K562 (cell line): ENCODE data around the gene MARCHF3. TPM values are rescaled to one million over a fixed set of nuclear protein-coding genes. Genes with fewer than 3 reads are reported as not detected.

ENCODE experiments used
- ATAC-seq: fragments of 200-7000 bp; cut with Tn5 transposase; 3 replicates; pipeline ENCODE4 v1.9.1; 2020; ENCODE audit warnings: moderate library complexity
- BruUV-seq: library from RNA; stranded (reverse); fragments of 400-500 nt; replicated peaks from 2 replicates; lab custom pipeline; 2021; lab: Mats Ljungman, UMichigan
- CTCF ChIA-PET: fragments of 300-600 bp; formaldehyde crosslinking; extraction: SDS; loops from one replicate; lab custom pipeline; 2021; ENCODE audit warnings: low intra/inter-chr PET ratio; lab: Yijun Ruan, JAX
- POLR2A ChIA-PET: fragments of 300-600, 350-650 bp; sonication (Branson Sonifier 250); formaldehyde crosslinking; extraction: SDS; loops from one replicate; lab custom pipeline; 2021; ENCODE audit warnings: antibody characterized with exemption, inconsistent platforms; lab: Yijun Ruan, JAX
- DNase-seq, 4 experiments: peaks; one replicate each; pipeline versions ENCODE4 v3.0.0 to v3.0.0-alpha.2; 2011 to 2018; ENCODE audit warnings: low spot score in 3 of 4, mixed read lengths in 3 of 4; ENCODE audit errors: extremely low read depth in 1 of 4
- FAIRE-seq: peaks from 2 replicates; lab custom pipeline; 2011; peaks lifted over from hg19 to GRCh38; lab: Jason Lieb, UNC
- H2AFZ ChIP-seq: 2 replicates; pipeline ENCODE4 v1.6.0; 2011; ENCODE audit warnings: low read depth, low read length, control low read depth, inconsistent platforms
- H3K27ac ChIP-seq: fragments of 200-600 bp; 3 replicates; pipeline ENCODE4 v1.8.0; 2011; ENCODE audit warnings: low read depth, mild to moderate bottlenecking, control low read depth, inconsistent platforms, low read length, moderate library complexity, mixed read lengths; ENCODE audit errors: extremely low read depth
- H3K27me3 ChIP-seq, 2 experiments: fragments of 300-600 bp in 1 of 2; 2 replicates in 1 of 2; 3 replicates in 1 of 2; pipeline versions ENCODE4 v1.6.0 to v1.8.0; 2011; ENCODE audit warnings: inconsistent platforms in 2 of 2, low read length in 2 of 2, mild to moderate bottlenecking in 1 of 2, mixed read lengths in 1 of 2, moderate library complexity in 1 of 2; ENCODE audit not compliant: control insufficient read depth in 2 of 2, insufficient read depth in 2 of 2
- H3K36me3 ChIP-seq: fragments of 300-600 bp; 3 replicates; pipeline ENCODE4 v1.8.0; 2011; ENCODE audit warnings: mild to moderate bottlenecking, low read length, inconsistent platforms; ENCODE audit not compliant: control insufficient read depth, insufficient read depth
- H3K4me1 ChIP-seq, 2 experiments: fragments of 200-600 bp in 1 of 2; replicated peaks in 1 of 2; 2 replicates in 1 of 2; 3 replicates in 1 of 2; pipeline versions ENCODE4 v1.5.1 to v1.8.0; 2011; ENCODE audit warnings: inconsistent platforms in 2 of 2, low read length in 2 of 2, mild to moderate bottlenecking in 1 of 2, mixed read lengths in 1 of 2, moderate library complexity in 1 of 2; ENCODE audit not compliant: control insufficient read depth in 2 of 2, insufficient read depth in 2 of 2
- H3K4me2 ChIP-seq: 2 replicates; pipeline ENCODE4 v1.6.1; 2011; ENCODE audit warnings: low read length, control low read depth, inconsistent platforms, mixed read lengths; ENCODE audit not compliant: insufficient read depth
- H3K4me3 ChIP-seq: fragments of 200-600 bp; sonication (generic), shearing (Covaris generic); 2 replicates; pipeline ENCODE4 v1.5.1; 2016; ENCODE audit warnings: control low read depth, inconsistent platforms
- H3K79me2 ChIP-seq: fragments of 200-600 bp; 3 replicates; pipeline ENCODE4 v1.8.0; 2011; ENCODE audit warnings: low read length, inconsistent platforms; ENCODE audit not compliant: control insufficient read depth, insufficient read depth
- H3K9ac ChIP-seq, 2 experiments: 2 replicates each; pipeline versions ENCODE4 v1.6.0 to v1.6.1; 2011; ENCODE audit warnings: low read depth in 2 of 2, low read length in 2 of 2, control low read depth in 1 of 2, inconsistent platforms in 1 of 2, mild to moderate bottlenecking in 1 of 2, mixed read lengths in 1 of 2; ENCODE audit not compliant: insufficient read depth in 1 of 2
- H3K9me1 ChIP-seq: one replicate; pipeline ENCODE4 v1.6.0; 2011; ENCODE audit warnings: inconsistent platforms, mild to moderate bottlenecking, low read length, moderate library complexity; ENCODE audit not compliant: control insufficient read depth, insufficient read depth
- H3K9me3 ChIP-seq: replicated peaks from 2 replicates; pipeline ENCODE4 v1.5.1; 2011; ENCODE audit warnings: low read depth, low read length, inconsistent platforms; ENCODE audit not compliant: control insufficient read depth, insufficient read depth
- H4K20me1 ChIP-seq: replicated peaks from 2 replicates; pipeline ENCODE4 v1.6.1; 2011; ENCODE audit warnings: low read length, inconsistent platforms, mixed read lengths; ENCODE audit not compliant: control insufficient read depth, insufficient read depth
- BHLHE40 ChIP-seq: IDR thresholded peaks from 2 replicates; pipeline ENCODE4 v1.6.1; 2011; ENCODE audit warnings: low read length, improper control_type of control experiment
- BRF1 ChIP-seq: IDR thresholded peaks from 3 replicates; pipeline ENCODE4 v1.6.1; 2011; ENCODE audit warnings: borderline replicate concordance, mild to moderate bottlenecking; ENCODE audit not compliant: insufficient read length; ENCODE audit errors: extremely low read depth
- CBX1 ChIP-seq: sonication (generic); IDR thresholded peaks from 2 replicates; pipeline ENCODE4 v1.6.1; 2016; ENCODE audit warnings: antibody characterized with exemption, low read depth, mild to moderate bottlenecking
- CBX8 ChIP-seq: fragments of 200-600 bp; sonication (generic); IDR thresholded peaks from 2 replicates; pipeline ENCODE4 v1.6.1; 2012; ENCODE audit warnings: borderline replicate concordance, mixed run types, low read depth, mild to moderate bottlenecking, moderate library complexity, mixed read lengths, low read length, control low read depth, inconsistent platforms; ENCODE audit not compliant: poor library complexity, severe bottlenecking; ENCODE audit errors: extremely low read depth
- GATAD2B ChIP-seq: fragments of 450-650 bp; IDR thresholded peaks from 2 replicates; pipeline ENCODE4 v1.6.1; 2017; ENCODE audit warnings: mild to moderate bottlenecking, borderline replicate concordance
- HDGF ChIP-seq: fragments of 450-650 bp; IDR thresholded peaks from 2 replicates; pipeline ENCODE4 v1.6.1; 2016
- JUND ChIP-seq, 2 experiments: IDR thresholded peaks; 2 replicates in 1 of 2; 3 replicates in 1 of 2; pipeline ENCODE4 v1.6.1; 2011; ENCODE audit warnings: borderline replicate concordance in 2 of 2, low read depth in 2 of 2, low read length in 2 of 2, improper control_type of control experiment in 1 of 2, missing biosample characterization in 1 of 2, missing genetic modification characterization in 1 of 2, missing genetic modification reagents in 1 of 2
- MLLT1 ChIP-seq, 2 experiments: fragments of 450-650 bp; IDR thresholded peaks; 2 replicates each; pipeline ENCODE4 v1.6.1; 2016
- MTA1 ChIP-seq: fragments of 450-650 bp; IDR thresholded peaks from 2 replicates; pipeline ENCODE4 v1.6.1; 2017; ENCODE audit warnings: borderline replicate concordance
- NEUROD1 ChIP-seq: fragments of 150-350 bp; IDR thresholded peaks from 2 replicates; pipeline ENCODE4 v1.6.1; 2014; ENCODE audit warnings: borderline replicate concordance, low read length, low read depth; ENCODE audit not compliant: partially characterized antibody
- NONO ChIP-seq, 2 experiments: fragments of 200-400 bp in 1 of 2; fragments of 450-650 bp in 1 of 2; formaldehyde crosslinking in 1 of 2; IDR thresholded peaks; 2 replicates each; pipeline ENCODE4 v1.6.1; 2017; ENCODE audit warnings: low read depth in 2 of 2, mild to moderate bottlenecking in 2 of 2, moderate library complexity in 2 of 2, low read length in 1 of 2
- POLR2H ChIP-seq: IDR thresholded peaks from 2 replicates; pipeline ENCODE4 v1.6.1; 2016; ENCODE audit warnings: missing genetic modification characterization, low read depth, mild to moderate bottlenecking, control low read depth, missing compliant biosample characterization, moderate library complexity
- ZBTB43 ChIP-seq: sonication (generic); formaldehyde crosslinking; IDR thresholded peaks from 2 replicates; pipeline ENCODE4 v1.8.0; 2023; ENCODE audit warnings: mild to moderate bottlenecking, missing genetic modification reagents
- ZBTB7A ChIP-seq: IDR thresholded peaks from 2 replicates; pipeline ENCODE4 v1.6.1; 2011; ENCODE audit warnings: low read depth, mild to moderate bottlenecking, low read length, moderate library complexity, borderline replicate concordance; ENCODE audit not compliant: control insufficient read depth
- ZNF280B ChIP-seq: fragments of 250-450 bp; sonication (Bioruptor Pico); IDR thresholded peaks from 2 replicates; pipeline ENCODE4 v1.5.1; 2021; ENCODE audit warnings: mild to moderate bottlenecking
- ZNF324 ChIP-seq: fragments of 250-450 bp; sonication (Bioruptor Pico); IDR thresholded peaks from 2 replicates; pipeline ENCODE4 v1.4.0; 2020; ENCODE audit warnings: mild to moderate bottlenecking
- ZNF445 ChIP-seq: fragments of 250-450 bp; sonication (Bioruptor Pico); IDR thresholded peaks from 2 replicates; pipeline ENCODE4 v1.4.0; 2020; ENCODE audit warnings: low read depth, mild to moderate bottlenecking, moderate library complexity
- WGBS: fragments of 100-300 bp; shearing (Covaris generic); methylation state at CpG from one replicate; pipeline ENCODE4 v1.1.6; 2016; ENCODE audit warnings: low coverage, mixed read lengths; ENCODE audit not compliant: insufficient coverage; ENCODE audit errors: missing lambda C conversion rate; 5-methylcytosine and 5-hydroxymethylcytosine counted together
- in situ Hi-C: fragments of 300-500 bp; cut with MboI; formaldehyde crosslinking; loops from 4 replicates; pipeline ENCODE4 v1.15.0; 2018; ENCODE audit warnings: inconsistent platforms, mixed read lengths
- intact Hi-C: fragments of 100-400 bp; cut with micrococcal nuclease; formaldehyde crosslinking; loops from 2 replicates; pipeline ENCODE4 v1.14.2; 2022
- polyA plus RNA-seq, 8 experiments: library from polyadenylated mRNA; depleted of rRNA in 4 of 8; stranded (reverse) in 5 of 8; unstranded in 3 of 8; fragments of >200 nt; fragmentation: Nextera tagmentation in 2 of 8; fragmentation: Illumina TruSeq in 1 of 8; extraction: Ambion mirVana in 2 of 8; extraction: Trizol in 1 of 8; gene quantifications; 2 replicates each; pipeline versions ENCODE4 v1.2.1 to v1.2.3, GENCODE V29; 2011 to 2014; ENCODE audit warnings: inconsistent platforms in 1 of 8, missing spikeins in 1 of 8
- total RNA-seq, 7 experiments: library from RNA; depleted of rRNA in 6 of 7; stranded (reverse); fragments of >200 nt in 6 of 7; fragmentation: Illumina TruSeq in 2 of 7; extraction: Trizol in 2 of 7; gene quantifications; 2 replicates each; pipeline versions ENCODE4 v1.2.1 to v1.2.3, GENCODE V29; 2011 to 2021; ENCODE audit warnings: low replicate concordance in 1 of 7

Gene MARCHF3
- total and polyA plus RNA-seq, 9 of the 15 experiments (the other 6 are each of a cell fraction or from before 2014, with no cell fraction given): 5.6 to 37.4 (median 16.5) TPM

- DNase-seq (peak; percentile 84 to 94 (median 88)), FAIRE-seq (peak; percentile 88), ATAC-seq (peak; percentile 98)
- intact Hi-C loops: loop anchor here (5.0 kb wide), 1 partner anchor 168 kb away; the partner anchor contains the start of gene MARCHF3
- Histone ChIP-seq H3K9ac (peak overlapping the region; percentile 51 to 86), H3K79me2 (no peaks in the 10 kb centered on the region), H3K4me2 (peak overlapping the region; percentile 68), H3K9me1 (no peaks in the 10 kb centered on the region), H3K36me3 (peaks cover 4% of the 10 kb centered on the region; the same call in 2 of the 3 replicates), H2AFZ (peak overlapping the region; percentile 90), H3K4me3 (0 out of 2 replicates have a peak overlapping the region, but pooled peaks have one; percentile 8), H3K27ac (peak overlapping the region; percentile 66), H4K20me1 (no peaks in the 10 kb centered on the region), H3K27me3 (no peaks in the 10 kb centered on the region), H3K9me3 (no peaks in the 10 kb centered on the region), H3K4me1 (peaks cover 6 to 14% of the 10 kb centered on the region in 2 experiments; a peak in 2 of 5 replicates)
- TSS peak; percentile 87 for BruUV-seq
- ChIA-PET POLR2A (interaction anchor here (0.6 to 1.6 kb wide), 5 partner anchors 10 to 747 kb away, joined by 3 to 6 read pairs (median 5); no protein-coding TSS in a partner anchor), CTCF (no interaction called here)
- 34% methylated on average over 21 of the region's 22 CpGs for WGBS
- in situ Hi-C loops: no loop called here
- TF ChIP-seq BRF1 (no peak), HDGF (no peak), CBX1 (no peak), NONO (IDR thresholded peaks at IDR 0.05; ENCODE audit: low read depth in 2 of 2, low read length in 1 of 2) (no peak), ZNF280B (CRISPR knock-in tag) (no peak), ZBTB43 (CRISPR knock-in tag) (no peak), JUND (IDR thresholded peaks at IDR 0.05; ENCODE audit: borderline replicate concordance, low read depth, low read length) (0 out of 2 replicates have a peak, but pooled peaks have one; percentile 3), JUND (tag; IDR thresholded peaks at IDR 0.05; ENCODE audit: borderline replicate concordance, low read depth, low read length) (no peak), ZNF445 (no peak), NEUROD1 (no peak), CBX8 (no peak), ZBTB7A (no peak), ZNF324 (CRISPR knock-in tag) (no peak), POLR2H (tag) (peak; percentile 34; the same call in 1 of the 2 replicates), MLLT1 (IDR thresholded peaks at IDR 0.05) (no peak), MTA1 (no peak), BHLHE40 (no peak), GATAD2B (no peak)
Observed at GRCh38 chr5:126864042-126864688, 166.2 kb downstream of the MARCHF3 start.
